HG03439 (cell line): Measurements from ENCODE around the gene SAE1.
"Not testable (repeated sequence)": the region's sequence is repeated elsewhere in the genome, so short reads cannot be mapped to it uniquely, and the experiment has no call there.

Experiments used
- ATAC-seq: cut with Tn5 transposase; IDR thresholded peaks from one replicate; pipeline ENCODE4 v1.9.1; 2021; ENCODE audit warnings: mild to moderate bottlenecking, moderate library complexity; ENCODE audit not compliant: unreplicated experiment

The SAE1 gene

GRCh38 chr19:47125669-47125938, 5.0 kb upstream of the SAE1 start:
- ATAC-seq, result no peak

DNA sequence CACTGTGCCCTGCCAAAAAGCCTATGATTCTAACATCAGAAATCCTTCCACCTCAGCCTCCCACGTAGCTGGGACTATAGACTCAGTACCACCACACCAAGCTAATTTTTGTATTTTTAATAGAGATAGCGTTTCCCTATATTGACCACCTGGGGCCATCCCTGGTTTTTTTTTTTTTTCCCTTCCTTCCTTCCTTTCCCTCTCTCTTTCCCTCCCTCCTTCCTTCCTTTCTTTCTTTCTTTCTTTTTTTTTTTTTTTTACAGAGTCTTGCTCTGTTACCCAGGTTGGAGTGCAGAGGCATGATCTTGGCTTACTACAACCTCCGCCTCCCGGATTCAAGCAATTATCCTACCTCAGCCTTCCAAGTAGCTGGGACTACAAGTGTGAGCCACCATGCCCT, 1.1 kb upstream of the SAE1 start:
- ATAC-seq, result no peak

- no peak for ATAC-seq
These were observed 481 bp upstream of the SAE1 start for GRCh38 chr19:47130120-47130588.

DNA sequence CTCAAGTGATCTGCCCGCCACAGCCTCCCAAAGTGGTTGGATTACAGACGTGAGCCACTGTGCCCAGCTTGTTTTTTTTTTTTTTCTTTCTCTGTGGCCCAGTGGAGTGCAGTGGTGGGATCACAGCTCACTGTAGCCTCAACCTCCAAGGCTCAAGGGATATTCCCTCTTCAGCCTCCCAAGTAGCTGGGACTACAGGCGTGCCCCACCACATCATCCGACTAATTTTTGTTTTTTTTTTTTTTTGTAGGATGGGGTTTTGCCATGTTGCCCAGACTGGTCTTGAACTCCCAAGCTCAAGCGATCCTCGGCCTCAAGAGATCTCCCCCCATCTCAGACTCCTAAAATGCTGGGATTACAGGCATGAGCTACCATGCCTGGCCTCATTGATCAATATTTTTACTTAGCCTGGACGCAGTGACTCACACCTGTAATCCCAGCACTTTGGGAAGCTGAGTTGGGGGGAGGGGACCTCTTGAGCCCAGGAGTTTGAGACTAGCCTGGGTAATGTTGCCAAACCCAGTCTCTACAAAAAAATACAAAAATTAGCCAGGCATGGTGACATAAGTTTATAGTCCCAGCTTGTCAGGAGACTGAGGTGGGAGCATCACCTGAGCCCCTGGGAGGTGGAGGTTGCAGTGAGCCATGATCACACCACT, 1.7 kb downstream of the SAE1 start:
- ATAC-seq, result no peak

DNA sequence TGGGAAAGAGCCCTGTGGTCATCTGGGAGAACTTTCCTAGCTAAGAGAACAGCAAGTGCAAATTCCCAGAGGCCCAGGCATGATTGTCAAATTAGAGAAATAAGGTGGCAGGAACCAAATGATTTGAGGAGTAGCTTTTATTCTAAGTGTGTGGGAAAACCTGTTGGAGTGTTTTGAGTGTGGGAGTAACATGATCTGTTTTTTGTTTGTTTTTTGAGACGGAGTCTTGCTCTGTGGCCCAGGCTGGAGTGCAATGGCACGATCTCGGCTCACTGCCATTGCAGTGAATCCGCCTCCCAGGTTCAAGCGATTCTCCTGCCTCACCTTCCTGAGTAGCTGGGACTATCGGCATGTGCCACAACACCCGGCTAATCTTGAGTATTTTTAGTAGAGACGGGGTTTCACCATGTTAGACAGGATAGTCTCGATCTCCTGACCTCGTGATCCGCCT, 2.4 kb downstream of the SAE1 start:
- ATAC-seq, result no peak

DNA sequence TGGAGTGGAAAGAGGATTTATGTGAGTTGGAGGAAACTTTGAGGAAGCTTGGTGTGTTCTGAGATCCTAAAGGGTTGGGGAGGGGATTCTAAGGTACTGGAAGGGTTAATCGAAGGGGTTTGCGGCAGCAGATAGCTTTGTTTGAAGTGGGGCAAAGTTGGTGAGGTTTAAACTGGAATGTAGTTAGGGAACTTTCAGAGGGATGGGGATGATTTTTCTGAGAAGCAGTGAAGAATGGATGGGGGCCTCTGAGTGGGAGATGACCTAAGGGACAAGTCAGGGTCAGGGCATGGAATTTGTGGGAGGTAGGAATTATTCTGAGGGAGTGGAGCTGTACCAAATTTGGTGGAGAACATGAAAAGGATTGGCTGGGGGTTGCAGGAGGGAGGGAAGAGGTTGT, 3.9 kb downstream of the SAE1 start:
- ATAC-seq, result no peak

DNA sequence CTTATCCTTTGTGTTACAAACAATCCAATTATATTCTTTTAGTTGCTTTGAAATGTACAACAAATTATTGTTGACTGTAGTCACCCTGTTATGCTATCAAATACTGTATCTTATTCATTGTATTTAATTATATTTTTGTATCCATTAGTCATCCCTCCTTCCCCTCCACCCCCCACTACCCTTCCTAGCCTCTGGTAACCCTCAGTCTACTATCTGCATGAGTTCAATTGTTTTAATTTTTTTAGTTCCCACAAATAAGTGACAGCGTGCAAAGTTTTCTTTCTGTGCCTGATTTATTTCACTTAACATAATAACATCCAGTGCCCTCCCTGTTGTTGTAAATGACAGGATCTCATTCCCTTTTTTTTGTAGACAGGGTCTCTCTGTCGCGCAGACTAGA, 4.5 kb downstream of the SAE1 start:
- no peak for ATAC-seq

DNA sequence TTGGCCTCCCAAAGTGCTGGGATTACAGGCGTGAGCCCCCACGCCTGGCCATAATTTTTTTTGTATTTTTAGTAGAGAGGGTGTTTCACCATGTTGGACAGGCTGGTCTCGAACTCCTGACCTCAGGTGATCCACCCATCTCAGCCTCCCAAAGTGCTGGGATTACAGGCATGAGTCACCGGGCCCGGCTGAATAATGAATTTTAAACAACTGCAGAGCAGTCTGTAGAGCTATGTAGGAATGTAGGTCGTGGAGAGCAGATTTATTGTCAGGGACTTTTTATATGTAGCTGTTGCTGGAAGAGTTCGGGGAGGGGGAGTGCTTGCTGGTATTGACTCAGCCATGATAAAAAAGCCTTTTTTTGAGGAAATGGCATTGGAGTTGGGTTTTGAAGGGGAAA, 10.6 kb downstream of the SAE1 start:
- not testable (repeated sequence) for ATAC-seq

DNA sequence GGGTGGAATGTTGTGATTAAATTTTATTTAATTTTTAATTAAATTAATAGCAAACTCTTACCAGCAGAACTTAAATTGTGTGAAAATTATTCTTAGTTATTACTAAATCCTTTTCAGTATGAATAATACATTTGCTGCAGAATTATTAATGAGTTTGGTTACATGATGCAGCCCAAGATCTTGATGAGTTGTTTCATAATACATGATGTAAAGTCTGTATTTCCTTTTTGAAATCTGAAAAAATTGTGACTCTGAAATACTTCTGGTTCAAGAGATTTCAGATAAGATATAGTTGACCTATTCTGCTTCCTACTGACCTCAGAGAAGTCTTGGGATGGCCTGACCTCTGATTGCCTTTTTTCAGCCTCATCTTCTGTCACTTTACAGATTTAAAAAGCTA, 11.1 kb downstream of the SAE1 start:
- ATAC-seq, result no peak

- no peak for ATAC-seq
These were observed 12.1 kb downstream of the SAE1 start for GRCh38 chr19:47142779-47143178.

DNA sequence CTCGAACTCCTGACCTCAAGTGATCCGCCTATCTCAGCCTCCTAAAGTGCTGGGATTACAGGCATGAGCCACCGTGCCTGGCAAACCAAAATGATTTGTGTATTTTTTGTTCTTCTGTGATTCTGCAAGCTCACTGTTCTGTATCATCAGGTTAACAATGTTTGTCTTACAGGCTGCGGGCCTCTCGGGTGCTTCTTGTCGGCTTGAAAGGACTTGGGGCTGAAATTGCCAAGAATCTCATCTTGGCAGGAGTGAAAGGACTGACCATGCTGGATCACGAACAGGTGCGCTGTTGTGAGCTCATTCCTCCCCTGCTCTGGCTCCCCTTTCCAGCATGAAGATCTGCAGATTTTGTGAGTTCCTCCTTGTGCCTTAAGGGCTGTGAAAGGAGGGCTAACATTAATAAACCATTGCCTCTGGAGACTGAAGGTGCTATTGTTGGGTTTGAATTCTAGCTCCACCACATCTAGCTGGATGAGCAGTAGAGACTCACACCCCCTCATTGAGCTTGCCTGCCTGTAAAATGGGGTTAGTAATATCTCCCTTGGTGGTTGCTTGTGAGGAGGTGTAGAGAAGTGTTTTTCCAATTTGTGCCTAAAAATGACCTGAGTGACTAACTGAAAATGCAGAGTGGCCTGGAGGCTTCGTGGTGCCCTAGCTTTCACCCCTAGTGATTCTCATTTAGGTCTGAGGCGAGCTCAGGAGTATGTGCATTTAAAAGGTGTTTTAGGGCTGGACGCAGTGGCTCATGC, 12.9 kb downstream of the SAE1 start:
- no peak for ATAC-seq

DNA sequence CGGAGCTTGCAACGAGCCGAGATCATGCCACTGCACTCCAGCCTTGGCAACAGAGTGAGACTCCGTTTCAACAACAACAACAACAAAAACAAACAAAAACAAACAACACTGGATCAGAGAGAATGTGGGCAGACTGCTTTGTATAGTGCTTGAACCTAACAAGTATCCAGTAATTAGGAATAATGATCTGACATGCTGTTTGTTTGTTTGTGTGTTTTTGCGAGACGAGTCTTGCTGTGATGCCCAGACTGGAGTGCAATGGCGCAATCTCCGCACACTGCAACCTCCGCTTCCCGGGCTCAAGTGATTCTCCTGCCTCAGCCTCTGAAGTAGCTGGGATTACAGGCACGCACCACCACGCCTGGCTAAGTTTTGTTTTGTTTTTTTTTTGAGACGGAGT, 14.0 kb downstream of the SAE1 start:
- ATAC-seq, result no peak

DNA sequence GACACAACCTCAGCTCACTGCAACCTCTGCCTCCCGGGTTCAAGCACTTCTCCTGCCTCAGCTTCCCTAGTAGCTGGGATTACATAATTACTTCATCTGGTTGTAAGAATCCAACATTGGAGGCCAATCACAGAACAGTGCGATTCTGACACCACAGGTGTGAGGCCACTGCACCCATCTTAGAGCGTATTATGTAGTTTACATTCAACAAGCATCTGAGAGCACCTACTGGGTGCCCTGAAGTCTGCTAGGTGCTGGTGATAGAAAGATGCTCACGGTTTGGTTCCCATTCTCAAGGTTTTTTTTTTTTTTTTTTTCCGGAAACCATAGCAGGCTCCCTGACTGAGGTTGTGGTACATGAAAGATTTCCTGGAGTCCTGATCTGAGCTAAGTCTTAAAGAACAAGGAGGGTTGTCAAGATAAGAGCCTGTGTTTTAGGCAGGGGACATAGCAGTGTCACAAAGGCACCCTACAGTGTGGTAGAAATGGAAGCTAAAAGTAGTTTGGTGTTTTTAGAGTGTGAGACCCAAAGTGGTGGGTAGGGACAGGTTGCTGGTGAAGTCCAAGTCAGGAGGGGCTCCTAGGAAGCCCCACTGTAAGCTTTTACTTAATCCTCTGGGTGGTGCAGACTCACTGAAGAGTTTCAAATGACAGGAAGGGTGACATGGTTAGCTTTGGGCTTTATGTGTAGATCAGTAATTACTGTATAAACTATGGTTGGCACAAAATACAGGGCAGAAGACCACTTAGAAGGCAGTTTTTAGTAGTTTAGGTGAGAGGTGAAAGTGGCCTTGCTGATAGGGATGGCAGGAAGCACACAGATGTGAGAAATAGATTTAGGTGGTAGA, 15.2 kb downstream of the SAE1 start:
- ATAC-seq, result no peak

DNA sequence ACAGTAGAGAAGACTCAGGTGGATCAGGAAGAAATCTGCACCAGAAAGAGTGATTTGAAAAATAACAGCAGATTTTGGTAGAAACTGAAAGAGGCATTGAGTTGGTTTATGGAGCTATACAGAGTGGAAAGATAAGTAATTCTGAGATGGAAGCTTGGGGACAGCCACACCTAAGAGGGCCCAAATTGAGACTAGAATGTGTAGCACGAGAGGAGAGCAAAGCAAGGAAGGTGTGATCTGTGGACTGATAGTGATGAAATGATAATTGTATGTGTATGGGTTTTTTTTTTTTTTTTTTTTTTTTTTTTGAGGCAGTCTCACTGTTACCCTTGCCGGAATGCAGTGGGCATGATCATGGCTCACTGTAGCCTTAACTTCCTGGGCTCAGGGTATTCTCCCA, 16.3 kb downstream of the SAE1 start:
- no peak for ATAC-seq

DNA sequence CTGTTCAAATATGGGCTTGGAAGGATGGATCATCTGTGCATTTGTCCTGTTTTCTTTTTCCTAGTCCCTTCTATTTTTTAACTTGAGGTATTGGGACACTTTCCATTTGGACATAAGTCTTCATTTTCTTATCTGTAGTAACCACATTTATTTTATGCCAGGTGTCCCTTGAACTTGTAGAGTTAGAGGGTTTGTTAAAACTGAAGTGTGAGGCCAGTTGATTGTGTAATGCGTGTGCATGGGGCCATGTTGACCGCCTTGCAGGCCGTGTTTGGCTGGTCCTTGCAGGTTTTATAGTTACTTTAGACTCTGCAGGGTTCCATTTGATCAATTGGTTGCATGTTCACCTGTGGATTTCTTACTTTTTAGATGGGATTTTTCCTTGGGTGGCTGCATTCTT, 21.0 kb downstream of the SAE1 start:
- no peak for ATAC-seq

- no peak for ATAC-seq
These were observed 21.6 kb downstream of the SAE1 start for GRCh38 chr19:47152205-47152604.

GRCh38 chr19:47152632-47153031, 22.0 kb downstream of the SAE1 start:
- no peak for ATAC-seq

DNA sequence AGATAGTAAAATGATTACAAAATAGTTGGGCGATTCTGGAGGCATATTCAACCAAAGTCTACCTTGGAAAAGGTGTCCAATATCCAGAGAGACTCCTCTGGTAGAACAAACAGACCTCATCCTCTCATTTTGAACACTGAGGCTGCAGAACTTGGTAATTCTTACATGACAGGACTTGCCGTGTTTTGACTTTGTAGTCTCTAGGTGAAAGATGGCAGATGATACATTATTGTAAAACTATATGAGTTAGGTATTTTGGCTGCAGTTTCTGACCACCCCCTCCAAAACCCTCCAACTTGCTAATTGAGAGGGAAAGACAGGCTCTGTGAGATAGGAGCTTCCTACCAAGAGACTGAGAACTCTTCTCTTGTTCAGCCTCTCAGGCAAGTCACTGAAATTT, 22.6 kb downstream of the SAE1 start:
- ATAC-seq, result no peak

- no peak for ATAC-seq
These were observed 24.5 kb downstream of the SAE1 start for GRCh38 chr19:47155148-47155547.

- no peak for ATAC-seq
These were observed 26.3 kb downstream of the SAE1 start for GRCh38 chr19:47156861-47157430.
